ENCODE results near the gene IZUMO3.

DNA sequence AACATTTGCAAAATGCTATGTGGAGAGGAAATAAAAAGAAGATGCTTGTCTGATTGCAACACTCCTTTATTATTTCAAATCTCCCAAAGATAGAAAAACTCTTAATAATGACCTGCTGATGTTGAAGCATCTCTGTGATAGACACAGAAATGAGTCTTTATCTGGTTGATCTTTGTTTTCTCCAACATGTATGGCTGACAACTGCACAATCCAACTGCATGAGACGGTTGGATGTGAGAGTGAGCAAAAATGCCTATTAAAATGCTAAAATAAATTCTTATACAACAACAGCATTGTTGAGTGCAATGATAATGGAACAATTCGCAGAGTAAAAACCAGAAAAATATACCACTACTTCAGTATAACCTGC, 7.5 kb upstream of the IZUMO3 start:
- no peak for TF ChIP-seq CTCF (conservative IDR thresholded peaks at IDR 0.05 in 1 of 2, IDR thresholded peaks at IDR 0.05 in 1 of 2; ENCODE audit: extremely low read depth in 1 of 2, insufficient read depth in 1 of 2, low read depth in 1 of 2, low read length in 2 of 2)
- TF ChIP-seq EZH2 (IDR thresholded peaks at IDR 0.05; ENCODE audit: borderline replicate concordance, low read length), result no peak

All from mammary epithelial cell (primary cell).